ENCODE data around the gene PLD1.

The PLD1 gene

GRCh38 chr3:171772427-171773056 is 37.7 kb downstream of the PLD1 start:
- no peak for DNase-seq (ENCODE audit: low read depth in 2 of 2)

GRCh38 chr3:171770689-171771620 is 39.3 kb downstream of the PLD1 start:
- no peak for DNase-seq (ENCODE audit: low read depth in 2 of 2)

GRCh38 chr3:171769461-171769860 is 40.8 kb downstream of the PLD1 start:
- no peak for DNase-seq (ENCODE audit: low read depth in 2 of 2)

- DNase-seq (ENCODE audit: low read depth in 2 of 2): no peak
Measured at GRCh38 chr3:171768986-171769385, 41.3 kb downstream of the PLD1 start.

- no peak for DNase-seq (ENCODE audit: low read depth in 2 of 2)
Measured at GRCh38 chr3:171768281-171768900, 41.9 kb downstream of the PLD1 start.

GRCh38 chr3:171765511-171765887 is 44.8 kb downstream of the PLD1 start:
- DNase-seq (ENCODE audit: low read depth in 2 of 2): no peak

GRCh38 chr3:171763392-171763791 is 46.9 kb downstream of the PLD1 start:
- DNase-seq (ENCODE audit: low read depth in 2 of 2): no peak

GRCh38 chr3:171760477-171760876 is 49.8 kb downstream of the PLD1 start:
- DNase-seq (ENCODE audit: low read depth in 2 of 2): no peak

GRCh38 chr3:171758109-171758508 is 52.2 kb downstream of the PLD1 start:
- DNase-seq (ENCODE audit: low read depth in 2 of 2): no peak

GRCh38 chr3:171757361-171758034 is 52.8 kb downstream of the PLD1 start:
- DNase-seq (ENCODE audit: low read depth in 2 of 2): no peak

GRCh38 chr3:171755656-171756055 is 54.6 kb downstream of the PLD1 start:
- no peak for DNase-seq (ENCODE audit: low read depth in 2 of 2)

- no peak for DNase-seq (ENCODE audit: low read depth in 2 of 2)
Measured at GRCh38 chr3:171755015-171755589, 55.2 kb downstream of the PLD1 start.

GRCh38 chr3:171753665-171754408 is 56.4 kb downstream of the PLD1 start:
- peak; percentile 61 to 63 for DNase-seq (ENCODE audit: low read depth in 2 of 2)

- no peak for DNase-seq (ENCODE audit: low read depth in 2 of 2)
Measured at GRCh38 chr3:171753025-171753472, 57.2 kb downstream of the PLD1 start.

GRCh38 chr3:171752329-171752728 is 58.0 kb downstream of the PLD1 start:
- DNase-seq (ENCODE audit: low read depth in 2 of 2): no peak

GRCh38 chr3:171749124-171749523 is 61.2 kb downstream of the PLD1 start:
- no peak for DNase-seq (ENCODE audit: low read depth in 2 of 2)

GRCh38 chr3:171748064-171748924 is 62.0 kb downstream of the PLD1 start:
- no peak for DNase-seq (ENCODE audit: low read depth in 2 of 2)

- no peak for DNase-seq (ENCODE audit: low read depth in 2 of 2)
Measured at GRCh38 chr3:171747223-171747920, 62.9 kb downstream of the PLD1 start.

Data from fibroblast of skin of left biceps (primary cell).